Esophagus muscularis mucosa (tissue), 4 donors: Measurements from ENCODE around the gene ZSWIM7. TPM values are rescaled to one million over a fixed set of nuclear protein-coding genes. Genes with fewer than 3 reads are reported as not detected.
"Not testable (repeated sequence)": the region's sequence is repeated elsewhere in the genome, so short reads cannot be mapped to it uniquely, and the experiment has no call there.

ENCODE experiments used
- DNase-seq: peaks from one replicate; pipeline ENCODE4 v3.0.0-alpha.2; 2017; ENCODE audit errors: extremely low spot score
- H3K27ac ChIP-seq, 4 donors: fragments of 200-600 bp; sonication (generic); replicated peaks in 1 of 4; 1 replicate in 3 of 4; 2 replicates in 1 of 4; pipeline ENCODE4 v1.5.1; 2016 to 2019; ENCODE audit warnings: mild to moderate bottlenecking in 1 of 4
- H3K27me3 ChIP-seq, 4 donors: fragments of 200-600 bp; sonication (generic); one replicate each; pipeline versions ENCODE4 v1.5.1 to v1.6.0; 2016 to 2019
- H3K36me3 ChIP-seq, 4 donors: fragments of 200-600 bp; sonication (generic); one replicate each; pipeline ENCODE4 v1.5.1; 2016 to 2019
- H3K4me1 ChIP-seq, 4 donors: fragments of 200-600 bp; sonication (generic); one replicate each; pipeline ENCODE4 v1.5.1; 2016 to 2019
- H3K4me3 ChIP-seq, 4 donors: fragments of 200-600 bp; sonication (generic); 1 replicate in 2 of 4; 2 replicates in 2 of 4; pipeline ENCODE4 v1.5.1; 2016 to 2019; ENCODE audit warnings: mild to moderate bottlenecking in 4 of 4, moderate library complexity in 1 of 4
- H3K9me3 ChIP-seq, 4 donors: fragments of 200-600 bp; sonication (generic); 1 replicate in 3 of 4; 2 replicates in 1 of 4; pipeline ENCODE4 v1.5.1; 2016 to 2019
- CTCF ChIP-seq, 3 experiments: fragments of 200-600 bp in 2 of 3; fragments of 450-650 bp in 1 of 3; sonication (generic) in 2 of 3; IDR thresholded peaks; one replicate each; pipeline ENCODE4 v1.5.1; 2017 to 2019; ENCODE audit warnings: antibody characterized with exemption in 3 of 3, mild to moderate bottlenecking in 2 of 3, moderate library complexity in 1 of 3
- EP300 ChIP-seq: sonication (generic); formaldehyde crosslinking; IDR thresholded peaks from one replicate; pipeline ENCODE4 v1.6.1; 2017; ENCODE audit warnings: antibody characterized with exemption
- POLR2A ChIP-seq: fragments of 450-650 bp; IDR thresholded peaks from one replicate; pipeline ENCODE4 v1.6.1; 2017; ENCODE audit warnings: antibody characterized with exemption, moderate library complexity, mild to moderate bottlenecking, low read depth
- POLR2AphosphoS5 ChIP-seq, 2 donors: sonication (generic); formaldehyde crosslinking; IDR thresholded peaks; one replicate each; pipeline ENCODE4 v1.6.1; 2017; ENCODE audit warnings: antibody characterized with exemption in 2 of 2
- WGBS: methylation state at CpG from one replicate; pipeline ENCODE4 v1.1.5; 2018; 5-methylcytosine and 5-hydroxymethylcytosine counted together
- intact Hi-C: fragments of 100-400 bp; cut with DNase I; formaldehyde crosslinking; loops from one replicate; pipeline ENCODE4 v1.15.1; 2023
- total RNA-seq, 4 donors: library from RNA; depleted of rRNA; stranded (reverse); fragments of >200 nt; gene quantifications; one replicate each; pipeline versions ENCODE4 v1.1.0 to v1.2.1, GENCODE V29; 2016

Gene ZSWIM7
- total RNA-seq, 4 donors from 2014 or later, result 16.2 to 22.7 (median 17.5) TPM

GRCh38 chr17:15941781-15942180 is 57.7 kb downstream of the ZSWIM7 start:
- Histone ChIP-seq H3K4me3 (no peak overlapping the region), H3K27ac (no peak overlapping the region), H3K36me3 (no peaks in the 10 kb centered on the region), H3K4me1 (peaks cover 17 to 30% (median 27%) of the 10 kb centered on the region in 4 donors), H3K9me3 (no peaks in the 10 kb centered on the region), H3K27me3 (peaks cover 0 to 30% (median 4%) of the 10 kb centered on the region in 4 donors)
- TF ChIP-seq POLR2AphosphoS5 (IDR thresholded peaks at IDR 0.05), result no peak
- TF ChIP-seq POLR2A, result no peak
- no peak for TF ChIP-seq CTCF (IDR thresholded peaks at IDR 0.05)
- TF ChIP-seq EP300, result no peak
- 93% methylated on average over 7 of the region's 7 CpGs for WGBS
- intact Hi-C loops, result loop anchor here (10.0 kb wide), 1 partner anchor 53 kb away; the partner anchor contains the start of genes TTC19 and ZSWIM7
- no peak for DNase-seq

- H3K4me1 ChIP-seq, DNase-seq, H3K36me3 ChIP-seq, H3K9me3 ChIP-seq, H3K27me3 ChIP-seq, intact Hi-C loops, H3K27ac ChIP-seq, H3K4me3 ChIP-seq: not testable (repeated sequence)
- WGBS, result 99% methylated on average over 4 of the region's 4 CpGs
These were observed 63.0 kb downstream of the ZSWIM7 start for GRCh38 chr17:15936481-15936880.

GRCh38 chr17:15935891-15936290 is 63.6 kb downstream of the ZSWIM7 start:
- intact Hi-C loops, result no loop called here
- H3K4me3 ChIP-seq, result no peak overlapping the region
- TF ChIP-seq CTCF (IDR thresholded peaks at IDR 0.05), result no peak
- no peak for TF ChIP-seq EP300
- no peaks in the 10 kb centered on the region for H3K27me3 ChIP-seq
- H3K4me1 ChIP-seq, result no peaks in the 10 kb centered on the region
- no peaks in the 10 kb centered on the region for H3K36me3 ChIP-seq
- WGBS, result 94% methylated on average over 7 of the region's 7 CpGs
- DNase-seq, result no peak
- no peak overlapping the region for H3K27ac ChIP-seq
- no peaks in the 10 kb centered on the region for H3K9me3 ChIP-seq

GRCh38 chr17:15934866-15935265 is 64.6 kb downstream of the ZSWIM7 start:
- H3K4me3 ChIP-seq, result no peak overlapping the region
- TF ChIP-seq EP300 (no peak), POLR2AphosphoS5 (IDR thresholded peaks at IDR 0.05) (no peak), POLR2A (no peak), CTCF (IDR thresholded peaks at IDR 0.05) (no peak)
- no peaks in the 10 kb centered on the region for H3K9me3 ChIP-seq
- intact Hi-C loops, result no loop called here
- WGBS, result 96% methylated on average over 5 of the region's 5 CpGs
- no peak overlapping the region for H3K27ac ChIP-seq
- H3K36me3 ChIP-seq, result no peaks in the 10 kb centered on the region
- no peak for DNase-seq
- no peaks in the 10 kb centered on the region for H3K27me3 ChIP-seq
- no peaks in the 10 kb centered on the region for H3K4me1 ChIP-seq

- TF ChIP-seq POLR2AphosphoS5 (IDR thresholded peaks at IDR 0.05), result no peak
- TF ChIP-seq CTCF (IDR thresholded peaks at IDR 0.05), result no peak
- TF ChIP-seq EP300, result no peak
- TF ChIP-seq POLR2A, result no peak
- no peak overlapping the region for H3K4me3 ChIP-seq
- intact Hi-C loops, result no loop called here
- H3K27me3 ChIP-seq, result no peaks in the 10 kb centered on the region
- DNase-seq, result no peak
- peaks cover 0 to under 1% (median under 1%) of the 10 kb centered on the region in 4 donors for H3K4me1 ChIP-seq
- no peaks in the 10 kb centered on the region for H3K36me3 ChIP-seq
- H3K27ac ChIP-seq, result no peak overlapping the region
- no peaks in the 10 kb centered on the region for H3K9me3 ChIP-seq
These were observed 68.1 kb downstream of the ZSWIM7 start for GRCh38 chr17:15931394-15931793.
